Measurements from ENCODE around the gene SERPINA5. TPM values are rescaled to one million over a fixed set of nuclear protein-coding genes. Genes with fewer than 3 reads are reported as not detected.

Gene SERPINA5, protein sequence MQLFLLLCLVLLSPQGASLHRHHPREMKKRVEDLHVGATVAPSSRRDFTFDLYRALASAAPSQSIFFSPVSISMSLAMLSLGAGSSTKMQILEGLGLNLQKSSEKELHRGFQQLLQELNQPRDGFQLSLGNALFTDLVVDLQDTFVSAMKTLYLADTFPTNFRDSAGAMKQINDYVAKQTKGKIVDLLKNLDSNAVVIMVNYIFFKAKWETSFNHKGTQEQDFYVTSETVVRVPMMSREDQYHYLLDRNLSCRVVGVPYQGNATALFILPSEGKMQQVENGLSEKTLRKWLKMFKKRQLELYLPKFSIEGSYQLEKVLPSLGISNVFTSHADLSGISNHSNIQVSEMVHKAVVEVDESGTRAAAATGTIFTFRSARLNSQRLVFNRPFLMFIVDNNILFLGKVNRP
- total RNA-seq (not detected in 2 replicates), polyA plus RNA-seq (not detected in 2 replicates), polyA minus RNA-seq (ENCODE audit: low replicate concordance) (10.9 TPM in 1 of 2 replicates, not detected in the other)
- polyA plus RNA-seq (2012): not detected in 2 replicates

DNA sequence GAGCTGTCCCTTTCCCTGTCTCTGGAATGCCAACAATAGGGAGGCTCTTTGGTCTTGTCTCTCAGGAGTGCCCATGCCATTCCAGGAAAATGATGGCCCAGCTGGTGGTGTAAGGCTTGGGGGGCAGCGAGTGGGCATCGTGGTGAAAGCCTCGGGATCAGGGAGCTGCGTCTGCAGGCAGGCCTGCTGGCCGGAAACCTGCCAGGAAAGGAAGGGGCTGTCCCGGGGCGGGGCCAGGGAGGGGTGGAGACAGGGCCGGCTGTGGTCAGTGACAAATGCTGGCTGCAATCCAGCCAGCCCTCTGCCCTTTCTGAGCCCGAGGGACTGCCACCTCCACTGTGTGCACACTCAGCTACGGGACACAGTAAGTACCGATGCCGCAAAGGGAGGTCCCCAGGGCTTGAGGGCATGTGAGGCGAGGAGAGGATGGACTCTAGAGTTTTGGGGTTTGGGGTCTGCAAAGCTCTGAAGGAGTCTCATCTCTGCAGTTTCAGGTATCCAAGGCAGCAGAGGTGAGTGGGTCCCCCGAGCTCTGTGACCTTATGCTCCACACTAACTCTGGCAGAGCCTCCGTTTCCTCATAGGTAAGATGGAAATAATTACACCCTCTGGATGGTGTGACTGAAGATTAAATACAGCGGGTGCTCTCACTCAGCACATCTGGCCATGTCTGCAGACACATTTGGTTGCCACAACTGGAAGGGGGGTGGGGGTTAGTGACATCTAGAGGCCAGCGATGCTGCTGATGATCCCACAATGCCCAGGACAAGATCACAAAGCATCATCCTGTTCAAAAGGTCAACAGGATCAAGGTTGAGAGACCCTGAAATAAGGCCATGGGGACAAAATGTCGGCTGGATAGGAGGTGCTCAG is at the start of gene SERPINA5:
Gene SERPINA5 (plus strand): TSS at position 300 of the 873 bp plus-strand sequence. CDS start 5,937 bp downstream, outside the sequence.
- peak in 1 of 2 donors; percentile 28 for DNase-seq (ENCODE audit: low read depth in 2 of 2)
- Histone ChIP-seq H3K9me3 (ENCODE audit: control insufficient read depth, insufficient read depth, low read depth, low read length) (no peaks in the 10 kb centered on the region), H3K4me3 (replicated peaks in 1 of 4; ENCODE audit: control extremely low read depth in 1 of 4, insufficient read depth in 1 of 4, low read depth in 3 of 4, low read length in 4 of 4) (no peak within 1 kb of the TSS), H3K4me1 (ENCODE audit: control insufficient read depth, extremely low read depth, insufficient read depth, low read length) (no peaks in the 10 kb centered on the region), H2AFZ (ENCODE audit: low read length) (no peak within 1 kb of the TSS), H3K9ac (ENCODE audit: insufficient read depth, low read length) (no peak within 1 kb of the TSS), H4K20me1 (ENCODE audit: control insufficient read depth, extremely low read depth, insufficient read depth, low read length) (no peaks in the 10 kb centered on the region), H3K27ac (ENCODE audit: insufficient read depth, low read length) (no peak within 1 kb of the TSS), H3K27me3 (ENCODE audit: control insufficient read depth, insufficient read depth, low read length) (no peaks in the 10 kb centered on the region), H3K36me3 (ENCODE audit: control insufficient read depth, insufficient read depth, low read length) (no peaks in the 10 kb centered on the region), H3K4me2 (ENCODE audit: extremely low read depth, insufficient read depth, low read length) (no peak within 1 kb of the TSS), H3K79me2 (ENCODE audit: control insufficient read depth, insufficient read depth, low read length) (no peaks in the 10 kb centered on the region)
- TF ChIP-seq EZH2 (IDR thresholded peaks at IDR 0.05; ENCODE audit: low read length, missing control alignments) (no peak), CTCF (conservative IDR thresholded peaks at IDR 0.05 in 1 of 2, IDR thresholded peaks at IDR 0.05 in 1 of 2; ENCODE audit: low read depth in 1 of 2, low read length in 2 of 2) (no peak)

- Histone ChIP-seq H3K36me3 (ENCODE audit: control insufficient read depth, insufficient read depth, low read length) (no peaks in the 10 kb centered on the region), H2AFZ (ENCODE audit: low read length) (no peak overlapping the region), H3K79me2 (ENCODE audit: control insufficient read depth, insufficient read depth, low read length) (no peaks in the 10 kb centered on the region), H4K20me1 (ENCODE audit: control insufficient read depth, extremely low read depth, insufficient read depth, low read length) (no peaks in the 10 kb centered on the region), H3K27me3 (ENCODE audit: control insufficient read depth, insufficient read depth, low read length) (no peaks in the 10 kb centered on the region), H3K4me2 (ENCODE audit: extremely low read depth, insufficient read depth, low read length) (no peak overlapping the region), H3K4me3 (replicated peaks in 1 of 4; ENCODE audit: control extremely low read depth in 1 of 4, insufficient read depth in 1 of 4, low read depth in 3 of 4, low read length in 4 of 4) (no peak overlapping the region), H3K9ac (ENCODE audit: insufficient read depth, low read length) (no peak overlapping the region), H3K4me1 (ENCODE audit: control insufficient read depth, extremely low read depth, insufficient read depth, low read length) (no peaks in the 10 kb centered on the region), H3K27ac (ENCODE audit: insufficient read depth, low read length) (no peak overlapping the region), H3K9me3 (ENCODE audit: control insufficient read depth, insufficient read depth, low read depth, low read length) (no peaks in the 10 kb centered on the region)
- no peak for TF ChIP-seq CTCF (conservative IDR thresholded peaks at IDR 0.05 in 1 of 2, IDR thresholded peaks at IDR 0.05 in 1 of 2; ENCODE audit: low read depth in 1 of 2, low read length in 2 of 2)
- no peak for TF ChIP-seq EZH2 (IDR thresholded peaks at IDR 0.05; ENCODE audit: low read length, missing control alignments)
- DNase-seq (ENCODE audit: low read depth in 2 of 2): peak in 1 of 2 donors; percentile 45
Measured at GRCh38 chr14:94532447-94532846, 48.8 kb upstream of the SERPINA5 start.

DNA sequence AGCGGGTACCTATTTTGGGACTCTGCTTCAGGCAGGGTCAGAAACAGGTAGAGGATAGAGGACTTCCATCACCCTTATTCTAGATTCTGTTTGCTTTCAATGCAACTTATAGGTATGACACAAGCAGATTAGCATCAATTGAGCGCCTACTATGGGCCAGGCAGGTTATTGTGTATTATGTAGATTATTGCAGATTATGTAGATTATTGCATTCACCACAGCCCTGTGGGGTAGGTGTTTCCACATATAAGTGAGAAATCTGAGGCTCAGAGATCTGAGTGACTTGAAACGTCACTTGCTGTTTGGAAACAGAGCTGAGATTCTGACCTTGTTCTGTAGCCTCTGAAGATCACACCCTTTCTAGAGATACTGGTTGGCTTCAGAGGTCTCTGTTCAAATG is 45.7 kb upstream of the SERPINA5 start:
- Histone ChIP-seq H3K79me2 (ENCODE audit: control insufficient read depth, insufficient read depth, low read length) (no peaks in the 10 kb centered on the region), H3K9me3 (ENCODE audit: control insufficient read depth, insufficient read depth, low read depth, low read length) (no peaks in the 10 kb centered on the region), H3K36me3 (ENCODE audit: control insufficient read depth, insufficient read depth, low read length) (no peaks in the 10 kb centered on the region), H3K27me3 (ENCODE audit: control insufficient read depth, insufficient read depth, low read length) (no peaks in the 10 kb centered on the region), H3K27ac (ENCODE audit: insufficient read depth, low read length) (no peak overlapping the region), H3K4me3 (replicated peaks in 1 of 4; ENCODE audit: control extremely low read depth in 1 of 4, insufficient read depth in 1 of 4, low read depth in 3 of 4, low read length in 4 of 4) (no peak overlapping the region), H4K20me1 (ENCODE audit: control insufficient read depth, extremely low read depth, insufficient read depth, low read length) (no peaks in the 10 kb centered on the region), H3K9ac (ENCODE audit: insufficient read depth, low read length) (no peak overlapping the region), H3K4me1 (ENCODE audit: control insufficient read depth, extremely low read depth, insufficient read depth, low read length) (no peaks in the 10 kb centered on the region), H3K4me2 (ENCODE audit: extremely low read depth, insufficient read depth, low read length) (no peak overlapping the region), H2AFZ (ENCODE audit: low read length) (no peak overlapping the region)
- DNase-seq (ENCODE audit: low read depth in 2 of 2): no peak
- TF ChIP-seq CTCF (conservative IDR thresholded peaks at IDR 0.05 in 1 of 2, IDR thresholded peaks at IDR 0.05 in 1 of 2; ENCODE audit: low read depth in 1 of 2, low read length in 2 of 2) (no peak), EZH2 (IDR thresholded peaks at IDR 0.05; ENCODE audit: low read length, missing control alignments) (no peak)

Data from fibroblast of lung (primary cell).